Panc1 (cell line): Measurements from ENCODE around the gene HUS1. TPM values are rescaled to one million over a fixed set of nuclear protein-coding genes. Genes with fewer than 3 reads are reported as not detected.

Source experiments
- ATAC-seq: fragments of 200-7000 bp; cut with Tn5 transposase; 2 replicates; pipeline ENCODE4 v1.9.1; 2020; ENCODE audit warnings: mild to moderate bottlenecking, moderate library complexity
- BruUV-seq: library from RNA; stranded (reverse); fragments of 400-500 nt; replicated peaks from 2 replicates; lab custom pipeline; 2021; lab: Mats Ljungman, UMichigan
- CTCF ChIA-PET: fragments of 300-600 bp; sonication (Branson Sonifier 250); formaldehyde crosslinking; loops from one replicate; lab custom pipeline; 2022; ENCODE audit warnings: antibody characterized with exemption; lab: Charles Lee
- POLR2A ChIA-PET: fragments of 300-600 bp; sonication (Branson Sonifier 250); formaldehyde crosslinking; loops from one replicate; lab custom pipeline; 2022; ENCODE audit warnings: antibody characterized with exemption; lab: Charles Lee
- DNase-seq: peaks from one replicate; pipeline ENCODE4 v3.0.0-alpha.2; 2010; ENCODE audit warnings: low read depth, low spot score
- H3K27ac ChIP-seq: 2 replicates; pipeline ENCODE4 v1.5.1; 2011; ENCODE audit warnings: mild to moderate bottlenecking, low read length, inconsistent platforms
- H3K27me3 ChIP-seq: fragments of 200-500 bp; sonication (Bioruptor generic); 2 replicates; pipeline ENCODE4 v1.6.0; 2014; ENCODE audit warnings: low read length, inconsistent platforms; ENCODE audit not compliant: control insufficient read depth, insufficient read depth
- H3K36me3 ChIP-seq: fragments of 200-500 bp; sonication (Bioruptor generic); 2 replicates; pipeline ENCODE4 v1.5.1; 2014; ENCODE audit warnings: inconsistent platforms, mild to moderate bottlenecking, low read length, moderate library complexity; ENCODE audit not compliant: control insufficient read depth, insufficient read depth
- H3K4me1 ChIP-seq: 2 replicates; pipeline ENCODE4 v1.5.1; 2011; ENCODE audit warnings: inconsistent platforms, mild to moderate bottlenecking, low read length, moderate library complexity; ENCODE audit not compliant: control insufficient read depth, insufficient read depth
- H3K4me3 ChIP-seq, 2 experiments: 2 replicates each; pipeline ENCODE4 v1.5.1; 2011 to 2012; ENCODE audit warnings: low read depth in 2 of 2, low read length in 2 of 2, mild to moderate bottlenecking in 2 of 2, inconsistent platforms in 1 of 2, moderate library complexity in 1 of 2
- H3K9me3 ChIP-seq: fragments of 200-500 bp; sonication (Bioruptor generic); 2 replicates; pipeline ENCODE4 v1.5.1; 2014; ENCODE audit warnings: low read depth, mild to moderate bottlenecking, inconsistent platforms, low read length, moderate library complexity; ENCODE audit not compliant: control insufficient read depth, insufficient read depth
- CTCF ChIP-seq: fragments of 450-650 bp; IDR thresholded peaks from 2 replicates; pipeline ENCODE4 v1.5.1; 2017; ENCODE audit warnings: mild to moderate bottlenecking
- POLR2AphosphoS5 ChIP-seq: IDR thresholded peaks from 2 replicates; pipeline ENCODE4 v1.6.1; 2012; ENCODE audit warnings: mild to moderate bottlenecking, low read depth, low read length, moderate library complexity
- REST ChIP-seq, 2 experiments: IDR thresholded peaks; 2 replicates each; pipeline ENCODE4 v1.6.1; 2011 to 2012; ENCODE audit warnings: low read depth in 2 of 2, control low read depth in 1 of 2, low read length in 1 of 2, mild to moderate bottlenecking in 1 of 2, moderate library complexity in 1 of 2; ENCODE audit not compliant: insufficient read depth in 1 of 2
- SIN3A ChIP-seq: IDR thresholded peaks from 2 replicates; pipeline ENCODE4 v1.6.1; 2012; ENCODE audit warnings: low read depth, mild to moderate bottlenecking, low read length, moderate library complexity, borderline replicate concordance; ENCODE audit not compliant: insufficient read depth
- TCF7L2 ChIP-seq: IDR thresholded peaks from 2 replicates; pipeline ENCODE4 v1.6.1; 2011; ENCODE audit warnings: mild to moderate bottlenecking, low read depth, low read length, inconsistent platforms
- in situ Hi-C: cut with HindIII; loops from 2 replicates; pipeline ENCODE4 v1.10.0; 2016; ENCODE audit warnings: low sequenced_read_pairs, low pct_unique_long_range_greater_than_20kb
- intact Hi-C: fragments of 100-400 bp; cut with micrococcal nuclease; formaldehyde crosslinking; loops from one replicate; pipeline ENCODE4 v1.10.0; 2022; ENCODE audit not compliant: unreplicated experiment
- total RNA-seq: library from RNA; stranded (reverse); gene quantifications from one replicate; pipeline ENCODE4 v1.2.1, GENCODE V29; 2021; ENCODE audit not compliant: unreplicated experiment

Gene HUS1
- total RNA-seq, 1 experiment from 2014 or later, result 72.7 TPM

GRCh38 chr7:47962262-47962661 is 17.2 kb downstream of the HUS1 start:
- no peaks in the 10 kb centered on the region for H3K27me3 ChIP-seq
- in situ Hi-C loops (no loop called here), intact Hi-C loops (no loop called here)
- no peak for DNase-seq
- no peaks in the 10 kb centered on the region for H3K4me1 ChIP-seq
- ChIA-PET CTCF (interaction anchor here (0.6 kb wide), 1 partner anchor 345 kb away, joined by 3 read pairs; no protein-coding TSS in a partner anchor), POLR2A (interaction anchor here (0.6 kb wide), 1 partner anchor 15 kb away, joined by 3 read pairs; no protein-coding TSS in a partner anchor)
- no TSS peak for BruUV-seq
- H3K36me3 ChIP-seq, result peaks cover 37% of the 10 kb centered on the region
- no peak for ATAC-seq
- no peak overlapping the region for H3K27ac ChIP-seq
- TF ChIP-seq REST (IDR thresholded peaks at IDR 0.05; ENCODE audit: insufficient read depth in 1 of 2, low read depth in 2 of 2, low read length in 1 of 2) (no peak), SIN3A (no peak), POLR2AphosphoS5 (no peak), CTCF (no peak), TCF7L2 (no peak)
- H3K4me3 ChIP-seq, result no peak overlapping the region
- H3K9me3 ChIP-seq, result no peaks in the 10 kb centered on the region

DNA sequence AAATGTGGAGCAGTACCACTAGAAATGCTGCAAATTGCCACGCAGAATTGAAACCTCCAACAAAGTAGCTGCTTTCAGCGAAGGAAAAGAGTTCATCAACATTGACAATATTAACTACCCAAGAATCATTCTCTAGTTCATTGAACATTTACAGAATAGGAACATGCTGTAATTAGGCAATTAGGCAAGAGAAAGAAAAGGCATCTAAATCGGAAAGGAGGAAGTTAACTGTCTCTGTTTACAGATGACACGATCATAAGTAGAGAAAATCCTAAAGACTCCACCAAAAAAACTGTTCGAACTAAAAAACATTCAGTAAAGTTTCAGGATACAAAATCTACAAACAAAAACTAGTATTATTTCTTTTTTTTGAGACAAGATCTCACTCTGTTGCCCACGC is 22.3 kb downstream of the HUS1 start:
- H3K9me3 ChIP-seq, result no peaks in the 10 kb centered on the region
- TF ChIP-seq REST (IDR thresholded peaks at IDR 0.05; ENCODE audit: insufficient read depth in 1 of 2, low read depth in 2 of 2, low read length in 1 of 2), result no peak
- no peak for TF ChIP-seq SIN3A
- TF ChIP-seq TCF7L2, result no peak
- TF ChIP-seq CTCF, result no peak
- TF ChIP-seq POLR2AphosphoS5, result no peak
- intact Hi-C loops (no loop called here), in situ Hi-C loops (no loop called here)
- H3K27me3 ChIP-seq, result no peaks in the 10 kb centered on the region
- ChIA-PET CTCF (no interaction called here), POLR2A (no interaction called here)
- no peak overlapping the region for H3K27ac ChIP-seq
- peaks cover 14% of the 10 kb centered on the region for H3K36me3 ChIP-seq
- no TSS peak for BruUV-seq
- H3K4me1 ChIP-seq, result no peaks in the 10 kb centered on the region
- DNase-seq, result no peak
- H3K4me3 ChIP-seq, result no peak overlapping the region
- no peak for ATAC-seq
